ENCODE data around the gene MCHR1. TPM values are rescaled to one million over a fixed set of nuclear protein-coding genes. Genes with fewer than 3 reads are reported as not detected.
A peak's percentile ranks its signal among the peaks of the same experiment; 100 is the strongest.
"Not testable (repeated sequence)": the region's sequence is repeated elsewhere in the genome, so short reads cannot be mapped to it uniquely, and the experiment has no call there.

MCHR1 gene
- polyA plus RNA-seq, 5 donors: 0.16 to 0.42 (median 0.22) TPM

GRCh38 chr22:40690370-40690769, 11.1 kb downstream of the MCHR1 start:
- no peak for DNase-seq

- DNase-seq: no peak
Observed at GRCh38 chr22:40691532-40691931, 12.2 kb downstream of the MCHR1 start.

- peak in 1 of 2 donors; percentile 51 for DNase-seq
Observed at GRCh38 chr22:40694411-40694810, 15.1 kb downstream of the MCHR1 start.

- DNase-seq: no peak
Observed at GRCh38 chr22:40701274-40701673, 22.0 kb downstream of the MCHR1 start.

GRCh38 chr22:40703174-40703573, 23.9 kb downstream of the MCHR1 start:
- no peak for DNase-seq

GRCh38 chr22:40703736-40704135, 24.5 kb downstream of the MCHR1 start:
- DNase-seq: no peak

GRCh38 chr22:40705918-40706682, 26.8 kb downstream of the MCHR1 start:
- no peak for DNase-seq

- DNase-seq: no peak
Observed at GRCh38 chr22:40707154-40707553, 27.9 kb downstream of the MCHR1 start.

GRCh38 chr22:40708177-40708576, 28.9 kb downstream of the MCHR1 start:
- no peak for DNase-seq

GRCh38 chr22:40709752-40710413, 30.6 kb downstream of the MCHR1 start:
- DNase-seq: peak; percentile 74 to 78

- no peak for DNase-seq
Observed at GRCh38 chr22:40712311-40712710, 33.0 kb downstream of the MCHR1 start.

- DNase-seq: no peak
Observed at GRCh38 chr22:40714499-40715337, 35.4 kb downstream of the MCHR1 start.

- no peak for DNase-seq
Observed at GRCh38 chr22:40716116-40716515, 36.8 kb downstream of the MCHR1 start.

- DNase-seq: not testable (repeated sequence)
Observed at GRCh38 chr22:40717657-40718056, 38.4 kb downstream of the MCHR1 start.

- no peak for DNase-seq
Observed at GRCh38 chr22:40718250-40719204, 39.2 kb downstream of the MCHR1 start.

GRCh38 chr22:40719599-40719998, 40.3 kb downstream of the MCHR1 start:
- no peak for DNase-seq

- not testable (repeated sequence) for DNase-seq
Observed at GRCh38 chr22:40720156-40720537, 40.9 kb downstream of the MCHR1 start.

- no peak for DNase-seq
Observed at GRCh38 chr22:40720538-40721256, 41.4 kb downstream of the MCHR1 start.

GRCh38 chr22:40721266-40721665, 42.0 kb downstream of the MCHR1 start:
- DNase-seq: no peak

GRCh38 chr22:40723396-40723933, 44.2 kb downstream of the MCHR1 start:
- no peak for DNase-seq
